Prostate gland (tissue), 2 donors: ENCODE data around the gene TOMM20. TPM values are rescaled to one million over a fixed set of nuclear protein-coding genes. Genes with fewer than 3 reads are reported as not detected.

ENCODE experiments used
- DNase-seq: peaks from one replicate; pipeline ENCODE4 v3.0.0-alpha.2; 2019; ENCODE audit warnings: low spot score
- H3K27ac ChIP-seq, 2 donors: fragments of 200-600 bp; sonication (generic); 2 replicates each; pipeline ENCODE4 v1.5.1; 2017 to 2019
- H3K27me3 ChIP-seq: fragments of 200-600 bp; sonication (generic); replicated peaks from 2 replicates; pipeline ENCODE4 v1.5.1; 2019; ENCODE audit not compliant: insufficient read depth
- H3K36me3 ChIP-seq, 2 donors: fragments of 200-600 bp; sonication (generic); 1 replicate in 1 of 2; 2 replicates in 1 of 2; pipeline versions ENCODE4 v1.5.1 to v1.8.1; 2017 to 2019
- H3K4me1 ChIP-seq: fragments of 200-600 bp; sonication (generic); replicated peaks from 2 replicates; pipeline ENCODE4 v1.5.1; 2019
- H3K4me3 ChIP-seq, 2 donors: fragments of 200-600 bp; sonication (generic); 2 replicates each; pipeline ENCODE4 v1.5.1; 2017 to 2019
- H3K9me3 ChIP-seq: fragments of 200-600 bp; sonication (generic); 2 replicates; pipeline ENCODE4 v1.5.1; 2017
- CTCF ChIP-seq, 4 experiments: fragments of 200-600 bp in 2 of 4; fragments of 450-650 bp in 2 of 4; sonication (generic) in 2 of 4; IDR thresholded peaks; 1 replicate in 3 of 4; 2 replicates in 1 of 4; pipeline ENCODE4 v1.5.1; 2016 to 2019; ENCODE audit warnings: antibody characterized with exemption in 4 of 4, mild to moderate bottlenecking in 2 of 4, moderate library complexity in 2 of 4
- POLR2A ChIP-seq: fragments of 450-650 bp; IDR thresholded peaks from one replicate; pipeline ENCODE4 v1.6.1; 2016; ENCODE audit warnings: antibody characterized with exemption, mild to moderate bottlenecking
- POLR2AphosphoS5 ChIP-seq: sonication (generic); formaldehyde crosslinking; IDR thresholded peaks from one replicate; pipeline ENCODE4 v1.6.1; 2017; ENCODE audit warnings: antibody characterized with exemption
- WGBS: methylation state at CpG from one replicate; pipeline ENCODE4 v1.1.5; 2018; 5-methylcytosine and 5-hydroxymethylcytosine counted together
- intact Hi-C: fragments of 100-400 bp; cut with DNase I; formaldehyde crosslinking; loops from one replicate; pipeline ENCODE4 v1.14.2; 2022
- total RNA-seq, 2 donors: library from RNA; depleted of rRNA; stranded (reverse); fragments of >200 nt; gene quantifications; one replicate each; pipeline ENCODE4 v1.1.0, GENCODE V29; 2016

Gene TOMM20
- 100 to 1,000 TPM in 1 of 2 donors, 10 to 100 TPM in 1; 77.1 to 135 TPM for total RNA-seq

GRCh38 chr1:235128456-235129328 lies at the start of gene TOMM20:
TSS of gene TOMM20 (minus strand) at chr1:235128837. CDS start at chr1:235128715, 122 bp downstream.
- Histone ChIP-seq H3K27me3 (no peaks in the 10 kb centered on the region), H3K36me3 (no peaks in the 10 kb centered on the region), H3K4me3 (peak within 1 kb of the TSS; percentile 80 to 82), H3K27ac (peak within 1 kb of the TSS; percentile 79), H3K4me1 (no peaks in the 10 kb centered on the region), H3K9me3 (no peaks in the 10 kb centered on the region)
- peak; percentile 97 for TF ChIP-seq POLR2AphosphoS5
- peak in 3 of 4 experiments; percentile 12 to 30 (median 21) for TF ChIP-seq CTCF (IDR thresholded peaks at IDR 0.05)
- peak; percentile 49 for TF ChIP-seq POLR2A
- intact Hi-C loops, result loop anchor here (2.0 kb wide), 2 partner anchors 34 to 198 kb away; no protein-coding TSS in a partner anchor
- 1% methylated on average over 66 of the region's 67 CpGs for WGBS
- peak; percentile 94 for DNase-seq

GRCh38 chr1:235176486-235176885 lies 47.8 kb upstream of the TOMM20 start:
- no peaks in the 10 kb centered on the region for H3K9me3 ChIP-seq
- DNase-seq, result no peak
- intact Hi-C loops, result no loop called here
- H3K4me1 ChIP-seq, result no peaks in the 10 kb centered on the region
- no peak overlapping the region for H3K4me3 ChIP-seq
- no peaks in the 10 kb centered on the region for H3K27me3 ChIP-seq
- WGBS, result 90% methylated on average over 7 of the region's 7 CpGs
- no peak for TF ChIP-seq POLR2A
- no peak for TF ChIP-seq CTCF (IDR thresholded peaks at IDR 0.05)
- peaks cover 0 to 6% of the 10 kb centered on the region in 2 donors for H3K36me3 ChIP-seq
- H3K27ac ChIP-seq, result no peak overlapping the region

DNA sequence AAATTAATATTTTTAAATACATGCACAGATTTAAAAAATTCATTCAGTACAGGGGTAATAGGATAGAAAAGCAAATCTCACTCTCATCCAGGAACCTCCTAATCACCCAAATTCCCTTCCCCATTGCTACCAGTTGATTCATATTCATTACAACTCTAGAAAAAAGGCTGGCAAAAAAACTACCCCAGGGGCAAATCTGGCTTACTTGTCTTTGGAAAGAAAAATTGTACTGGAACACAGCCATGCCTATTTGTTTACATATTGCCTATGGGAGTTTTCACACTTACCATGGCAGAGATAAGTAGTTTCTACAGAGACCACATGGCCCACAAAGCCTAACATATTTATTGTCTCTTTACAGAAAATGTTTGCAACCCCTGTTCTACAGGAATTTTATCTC lies 41.3 kb upstream of the TOMM20 start:
- Histone ChIP-seq H3K27ac (no peak overlapping the region), H3K4me1 (no peaks in the 10 kb centered on the region), H3K9me3 (no peaks in the 10 kb centered on the region), H3K4me3 (no peak overlapping the region), H3K36me3 (peaks cover 0 to 2% of the 10 kb centered on the region in 2 donors), H3K27me3 (no peaks in the 10 kb centered on the region)
- no peak for DNase-seq
- intact Hi-C loops, result no loop called here
- TF ChIP-seq CTCF (IDR thresholded peaks at IDR 0.05), result no peak
- no peak for TF ChIP-seq POLR2AphosphoS5
- no peak for TF ChIP-seq POLR2A

- intact Hi-C loops, result no loop called here
- TF ChIP-seq POLR2AphosphoS5, result no peak
- 97% methylated on average over 3 of the region's 3 CpGs for WGBS
- Histone ChIP-seq H3K27me3 (no peaks in the 10 kb centered on the region), H3K4me3 (no peak overlapping the region), H3K36me3 (no peaks in the 10 kb centered on the region), H3K4me1 (no peaks in the 10 kb centered on the region), H3K27ac (no peak overlapping the region), H3K9me3 (no peaks in the 10 kb centered on the region)
- DNase-seq, result no peak
Observed at GRCh38 chr1:235168375-235168774, 39.7 kb upstream of the TOMM20 start.

DNA sequence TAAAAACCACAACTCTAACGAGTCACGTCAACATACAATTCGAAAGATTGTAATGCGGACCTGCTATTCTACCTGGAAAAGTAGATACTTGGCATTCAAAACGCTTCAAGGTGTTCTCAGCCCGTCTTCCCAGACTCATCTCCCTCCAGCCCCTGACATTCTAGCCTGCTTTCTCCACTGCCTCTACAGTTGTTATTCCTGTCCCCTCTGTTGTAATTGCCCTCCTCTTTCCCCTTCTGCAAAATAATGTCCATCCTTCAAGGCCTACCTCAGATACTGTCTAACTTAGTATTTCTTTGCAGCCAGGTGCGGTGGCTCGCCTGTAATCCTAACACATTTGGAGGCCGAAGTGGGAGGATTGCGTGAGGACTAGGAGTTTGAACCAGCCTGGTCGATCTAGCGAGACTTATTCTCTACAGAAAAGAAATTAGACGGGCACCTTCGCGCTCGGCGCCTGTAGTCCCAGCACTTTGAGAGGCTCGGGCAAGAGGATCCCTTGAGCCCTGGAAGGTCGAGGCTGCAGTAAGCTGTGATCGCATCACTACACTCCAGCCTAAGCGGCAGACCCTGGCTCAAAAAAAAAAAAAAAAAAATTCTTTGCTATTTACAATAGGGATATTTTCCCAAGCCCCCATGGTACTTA lies 33.2 kb upstream of the TOMM20 start:
- TF ChIP-seq CTCF (IDR thresholded peaks at IDR 0.05) (no peak), POLR2AphosphoS5 (no peak), POLR2A (no peak)
- H3K9me3 ChIP-seq, result no peaks in the 10 kb centered on the region
- no peak for DNase-seq
- peak overlapping the region; percentile 85 to 90 for H3K27ac ChIP-seq
- H3K4me3 ChIP-seq, result peak overlapping the region; percentile 56 to 66
- H3K4me1 ChIP-seq, result no peaks in the 10 kb centered on the region
- H3K27me3 ChIP-seq, result no peaks in the 10 kb centered on the region
- intact Hi-C loops, result loop anchor here (2.0 kb wide), 1 partner anchor 33 kb away; the partner anchor contains the start of gene TOMM20
- 59% methylated on average over 21 of the region's 21 CpGs for WGBS
- no peaks in the 10 kb centered on the region for H3K36me3 ChIP-seq
